ENCODE measurements around the gene ASCL2.

Gene ASCL2

GRCh38 chr11:2267851-2268728 is 2.3 kb downstream of the ASCL2 start:
- peak overlapping the region; percentile 67 for H3K4me2 ChIP-seq (ENCODE audit: low read length)
- peaks cover 19 to 29% of the 10 kb centered on the region in 2 experiments for H3K4me1 ChIP-seq (ENCODE audit: control insufficient read depth in 1 of 2, insufficient read depth in 2 of 2, low read length in 2 of 2)
- H3K27ac ChIP-seq (ENCODE audit: low read depth, low read length), result no peak overlapping the region
- H2AK5ac ChIP-seq (ENCODE audit: low read length), result no peak overlapping the region
- no peak overlapping the region for H2BK12ac ChIP-seq (ENCODE audit: low read length)
- peaks cover 11% of the 10 kb centered on the region for H3K9me3 ChIP-seq (ENCODE audit: insufficient read depth, low read depth, low read length)
- WGBS (ENCODE audit: extremely low coverage, insufficient coverage, insufficient read length), result no CpG with 5 or more reads among the region's 26 CpGs
- no peak overlapping the region for H3K4me3 ChIP-seq (ENCODE audit: low read depth, low read length)
- no peak overlapping the region for H3K18ac ChIP-seq (ENCODE audit: low read length)
- H4K91ac ChIP-seq (ENCODE audit: low read depth, low read length), result no peak overlapping the region
- H4K12ac ChIP-seq (ENCODE audit: low read depth, low read length), result no peak overlapping the region
- no peak overlapping the region for H2AFZ ChIP-seq (ENCODE audit: insufficient read depth, low read length, poor library complexity)
- no peak overlapping the region for H3K4ac ChIP-seq (ENCODE audit: low read depth, low read length)
- no peak overlapping the region for H3K14ac ChIP-seq (ENCODE audit: low read length)
- H4K8ac ChIP-seq (ENCODE audit: low read depth, low read length), result no peak overlapping the region
- H2BK5ac ChIP-seq (ENCODE audit: low read depth, low read length, poor library complexity), result no peak overlapping the region
- no peak overlapping the region for H2BK120ac ChIP-seq (ENCODE audit: insufficient read depth, low read length, poor library complexity)
- no peak overlapping the region for H3K9ac ChIP-seq (ENCODE audit: low read length)
- H3K36me3 ChIP-seq (ENCODE audit: control insufficient read depth in 1 of 2, insufficient read depth in 2 of 2, low read length in 2 of 2), result no peaks in the 10 kb centered on the region
- H3K23ac ChIP-seq (ENCODE audit: low read length), result no peak overlapping the region
- no peaks in the 10 kb centered on the region for H3K79me1 ChIP-seq (ENCODE audit: low read length)
- peaks cover 33% of the 10 kb centered on the region for H3K27me3 ChIP-seq (ENCODE audit: insufficient read depth, low read length)
- DNase-seq, result peak in 1 of 2 donors; percentile 51
- no peaks in the 10 kb centered on the region for H3K79me2 ChIP-seq (ENCODE audit: control insufficient read depth, insufficient read depth, low read length, poor library complexity)

GRCh38 chr11:2267306-2267850 is 3.0 kb downstream of the ASCL2 start:
- H3K9ac ChIP-seq (ENCODE audit: low read length), result no peak overlapping the region
- H3K18ac ChIP-seq (ENCODE audit: low read length), result no peak overlapping the region
- no peak overlapping the region for H4K8ac ChIP-seq (ENCODE audit: low read depth, low read length)
- peaks cover 19 to 29% of the 10 kb centered on the region in 2 experiments for H3K4me1 ChIP-seq (ENCODE audit: control insufficient read depth in 1 of 2, insufficient read depth in 2 of 2, low read length in 2 of 2)
- no peak overlapping the region for H3K27ac ChIP-seq (ENCODE audit: low read depth, low read length)
- H2AK5ac ChIP-seq (ENCODE audit: low read length), result no peak overlapping the region
- H3K23ac ChIP-seq (ENCODE audit: low read length), result no peak overlapping the region
- H4K91ac ChIP-seq (ENCODE audit: low read depth, low read length), result no peak overlapping the region
- no peaks in the 10 kb centered on the region for H3K79me1 ChIP-seq (ENCODE audit: low read length)
- H3K9me3 ChIP-seq (ENCODE audit: insufficient read depth, low read depth, low read length), result peaks cover 11% of the 10 kb centered on the region
- no peak overlapping the region for H3K4me2 ChIP-seq (ENCODE audit: low read length)
- peaks cover 33% of the 10 kb centered on the region for H3K27me3 ChIP-seq (ENCODE audit: insufficient read depth, low read length)
- H2AFZ ChIP-seq (ENCODE audit: insufficient read depth, low read length, poor library complexity), result no peak overlapping the region
- H3K4ac ChIP-seq (ENCODE audit: low read depth, low read length), result no peak overlapping the region
- H3K4me3 ChIP-seq (ENCODE audit: low read depth, low read length), result no peak overlapping the region
- WGBS (ENCODE audit: extremely low coverage, insufficient coverage, insufficient read length), result no CpG with 5 or more reads among the region's 12 CpGs
- H2BK12ac ChIP-seq (ENCODE audit: low read length), result no peak overlapping the region
- no peak overlapping the region for H2BK5ac ChIP-seq (ENCODE audit: low read depth, low read length, poor library complexity)
- no peak overlapping the region for H4K12ac ChIP-seq (ENCODE audit: low read depth, low read length)
- H2BK120ac ChIP-seq (ENCODE audit: insufficient read depth, low read length, poor library complexity), result no peak overlapping the region
- no peaks in the 10 kb centered on the region for H3K79me2 ChIP-seq (ENCODE audit: control insufficient read depth, insufficient read depth, low read length, poor library complexity)
- no peaks in the 10 kb centered on the region for H3K36me3 ChIP-seq (ENCODE audit: control insufficient read depth in 1 of 2, insufficient read depth in 2 of 2, low read length in 2 of 2)
- H3K14ac ChIP-seq (ENCODE audit: low read length), result no peak overlapping the region
- peak in 1 of 2 donors; percentile 4 for DNase-seq

- Histone ChIP-seq H4K12ac (ENCODE audit: low read depth, low read length) (no peak overlapping the region), H3K9me3 (ENCODE audit: insufficient read depth, low read depth, low read length) (peaks cover 11% of the 10 kb centered on the region), H3K27me3 (ENCODE audit: insufficient read depth, low read length) (peaks cover 30% of the 10 kb centered on the region), H4K8ac (ENCODE audit: low read depth, low read length) (no peak overlapping the region), H3K14ac (ENCODE audit: low read length) (no peak overlapping the region), H3K18ac (ENCODE audit: low read length) (no peak overlapping the region), H4K91ac (ENCODE audit: low read depth, low read length) (no peak overlapping the region), H3K4me1 (ENCODE audit: control insufficient read depth in 1 of 2, insufficient read depth in 2 of 2, low read length in 2 of 2) (peaks cover 16 to 25% of the 10 kb centered on the region in 2 experiments), H3K4ac (ENCODE audit: low read depth, low read length) (no peak overlapping the region), H3K9ac (ENCODE audit: low read length) (no peak overlapping the region), H3K23ac (ENCODE audit: low read length) (no peak overlapping the region), H2BK12ac (ENCODE audit: low read length) (no peak overlapping the region), H2BK120ac (ENCODE audit: insufficient read depth, low read length, poor library complexity) (no peak overlapping the region), H3K79me2 (ENCODE audit: control insufficient read depth, insufficient read depth, low read length, poor library complexity) (no peaks in the 10 kb centered on the region), H2AK5ac (ENCODE audit: low read length) (no peak overlapping the region), H3K79me1 (ENCODE audit: low read length) (no peaks in the 10 kb centered on the region), H2BK5ac (ENCODE audit: low read depth, low read length, poor library complexity) (no peak overlapping the region), H2AFZ (ENCODE audit: insufficient read depth, low read length, poor library complexity) (no peak overlapping the region), H3K4me3 (ENCODE audit: low read depth, low read length) (no peak overlapping the region), H3K4me2 (ENCODE audit: low read length) (no peak overlapping the region), H3K36me3 (ENCODE audit: control insufficient read depth in 1 of 2, insufficient read depth in 2 of 2, low read length in 2 of 2) (no peaks in the 10 kb centered on the region), H3K27ac (ENCODE audit: low read depth, low read length) (no peak overlapping the region)
- WGBS (ENCODE audit: extremely low coverage, insufficient coverage, insufficient read length), result no CpG with 5 or more reads among the region's 26 CpGs
- DNase-seq, result peak in 1 of 2 donors; percentile 40
Observed at GRCh38 chr11:2266586-2267305, 3.6 kb downstream of the ASCL2 start.

GRCh38 chr11:2265854-2266585 is 4.4 kb downstream of the ASCL2 start:
- Histone ChIP-seq H3K27me3 (ENCODE audit: insufficient read depth, low read length) (peaks cover 24% of the 10 kb centered on the region), H3K4me2 (ENCODE audit: low read length) (no peak overlapping the region), H3K79me1 (ENCODE audit: low read length) (no peaks in the 10 kb centered on the region), H3K4me1 (ENCODE audit: control insufficient read depth in 1 of 2, insufficient read depth in 2 of 2, low read length in 2 of 2) (peaks cover 12 to 19% of the 10 kb centered on the region in 2 experiments), H3K14ac (ENCODE audit: low read length) (no peak overlapping the region), H3K23ac (ENCODE audit: low read length) (no peak overlapping the region), H3K4me3 (ENCODE audit: low read depth, low read length) (no peak overlapping the region), H3K18ac (ENCODE audit: low read length) (no peak overlapping the region), H2BK5ac (ENCODE audit: low read depth, low read length, poor library complexity) (no peak overlapping the region), H2AK5ac (ENCODE audit: low read length) (no peak overlapping the region), H3K27ac (ENCODE audit: low read depth, low read length) (no peak overlapping the region), H4K12ac (ENCODE audit: low read depth, low read length) (no peak overlapping the region), H3K9me3 (ENCODE audit: insufficient read depth, low read depth, low read length) (peaks cover 8% of the 10 kb centered on the region), H3K4ac (ENCODE audit: low read depth, low read length) (no peak overlapping the region), H3K79me2 (ENCODE audit: control insufficient read depth, insufficient read depth, low read length, poor library complexity) (no peaks in the 10 kb centered on the region), H2AFZ (ENCODE audit: insufficient read depth, low read length, poor library complexity) (no peak overlapping the region), H4K8ac (ENCODE audit: low read depth, low read length) (no peak overlapping the region), H4K91ac (ENCODE audit: low read depth, low read length) (no peak overlapping the region), H3K36me3 (ENCODE audit: control insufficient read depth in 1 of 2, insufficient read depth in 2 of 2, low read length in 2 of 2) (no peaks in the 10 kb centered on the region), H2BK120ac (ENCODE audit: insufficient read depth, low read length, poor library complexity) (no peak overlapping the region), H2BK12ac (ENCODE audit: low read length) (no peak overlapping the region), H3K9ac (ENCODE audit: low read length) (no peak overlapping the region)
- DNase-seq, result peak in 1 of 2 donors; percentile 62
- no CpG with 5 or more reads among the region's 24 CpGs for WGBS (ENCODE audit: extremely low coverage, insufficient coverage, insufficient read length)
